Activated naive CD4-positive, alpha-beta T cell treated with anti-CD3 and anti-CD28 coated beads for 36 hours (primary cell): ENCODE results near the gene ATP1A2. TPM values are rescaled to one million over a fixed set of nuclear protein-coding genes. Genes with fewer than 3 reads are reported as not detected.

Experiments used
- CTCF ChIA-PET: fragments of 350-600 bp; sonication (Branson Sonifier 250); formaldehyde crosslinking; loops from one replicate; lab custom pipeline; 2021; ENCODE audit warnings: antibody characterized with exemption; lab: Charles Lee
- DNase-seq: peaks from one replicate; pipeline ENCODE4 v3.0.0-alpha.2; 2020
- H3K27ac Mint-ChIP-seq: one replicate; pipeline ENCODE4 v1.8.0; 2021; ENCODE audit warnings: mild to moderate bottlenecking, mixed read lengths
- H3K27me3 Mint-ChIP-seq: one replicate; pipeline ENCODE4 v1.8.0; 2021; ENCODE audit warnings: low read depth, mixed read lengths
- H3K36me3 Mint-ChIP-seq: one replicate; pipeline ENCODE4 v1.8.0; 2021; ENCODE audit warnings: low read depth, mixed read lengths
- H3K4me1 Mint-ChIP-seq: one replicate; pipeline ENCODE4 v1.8.0; 2021; ENCODE audit warnings: low read depth, mixed read lengths
- H3K4me3 Mint-ChIP-seq: one replicate; pipeline ENCODE4 v1.8.0; 2021; ENCODE audit warnings: mild to moderate bottlenecking, moderate library complexity, mixed read lengths
- H3K9me3 Mint-ChIP-seq: one replicate; pipeline ENCODE4 v1.8.0; 2021; ENCODE audit warnings: mixed read lengths
- intact Hi-C: fragments of 100-400 bp; cut with micrococcal nuclease; formaldehyde crosslinking; loops from one replicate; pipeline ENCODE4 v1.15.1; 2023
- total RNA-seq, 2 experiments: library from RNA; stranded (reverse); gene quantifications; one replicate each; pipeline ENCODE4 v1.2.3, GENCODE V29; 2021

The ATP1A2 gene
- total RNA-seq, 2 experiments from 2014 or later, result not detected

DNA sequence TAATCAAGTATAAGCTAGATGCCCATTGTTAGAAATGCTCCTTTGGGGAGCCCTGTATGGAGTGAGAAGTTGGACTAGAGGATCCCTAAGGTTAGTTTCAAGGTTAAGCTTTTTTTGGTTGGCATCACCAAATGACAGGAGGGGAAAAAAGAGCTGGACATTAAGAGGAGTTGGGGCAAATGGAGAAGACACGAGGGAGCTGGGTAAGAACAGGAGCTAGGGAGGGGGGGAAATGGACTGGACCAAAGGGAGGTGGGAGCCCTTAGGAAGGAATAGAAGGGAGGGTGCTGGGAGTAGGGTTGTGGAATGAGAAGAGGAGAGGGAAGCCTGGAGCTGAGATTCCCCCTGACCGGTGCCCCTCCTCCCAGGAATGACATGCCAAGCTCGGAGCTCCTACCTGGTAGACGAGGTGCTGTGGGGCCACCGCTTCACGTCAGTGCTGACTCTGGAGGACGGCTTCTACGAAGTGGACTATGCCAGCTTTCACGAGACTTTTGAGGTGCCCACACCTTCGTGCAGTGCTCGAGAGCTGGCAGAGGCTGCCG is 28.4 kb upstream of the ATP1A2 start:
- intact Hi-C loops, result no loop called here
- no peak for DNase-seq
- Mint-ChIP-seq H3K27ac (no peak overlapping the region), H3K4me1 (peaks cover 5% of the 10 kb centered on the region), H3K9me3 (no peaks in the 10 kb centered on the region), H3K27me3 (peaks cover 8% of the 10 kb centered on the region), H3K4me3 (no peak overlapping the region), H3K36me3 (no peaks in the 10 kb centered on the region)
- CTCF ChIA-PET, result interaction anchor here (0.7 to 21.7 kb wide), 17 partner anchors 9 to 290 kb away, joined by 3 to 565 read pairs (median 4); partner anchors contain the start of gene IGSF8

DNA sequence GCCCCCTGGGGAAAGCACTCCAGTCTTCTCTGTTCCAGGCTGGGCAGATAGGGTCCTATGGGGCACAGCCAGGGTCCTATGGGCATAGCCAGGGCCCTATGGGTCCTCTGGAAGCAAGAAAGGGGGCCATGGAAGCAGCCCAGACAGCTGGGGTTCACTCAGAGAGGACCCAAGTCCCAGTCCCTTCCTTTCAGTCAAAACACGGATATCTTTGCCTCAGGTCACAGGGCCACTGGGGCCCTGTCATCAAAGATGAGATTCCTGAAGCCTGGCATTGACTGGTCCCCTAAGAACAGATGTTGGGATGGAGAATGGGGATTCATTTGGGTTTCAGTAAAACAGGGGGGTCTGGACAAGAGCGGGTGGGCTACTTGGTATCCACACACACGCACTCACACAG is 25.7 kb upstream of the ATP1A2 start:
- no peak for DNase-seq
- peaks cover 13% of the 10 kb centered on the region for H3K4me1 Mint-ChIP-seq
- no peak overlapping the region for H3K4me3 Mint-ChIP-seq
- no peaks in the 10 kb centered on the region for H3K36me3 Mint-ChIP-seq
- CTCF ChIA-PET, result interaction anchor here (1.1 to 21.7 kb wide), 3 partner anchors 11 to 39 kb away, joined by 3 to 565 read pairs (median 37); no protein-coding TSS in a partner anchor
- H3K27me3 Mint-ChIP-seq, result no peaks in the 10 kb centered on the region
- no peak overlapping the region for H3K27ac Mint-ChIP-seq
- intact Hi-C loops, result no loop called here
- H3K9me3 Mint-ChIP-seq, result no peaks in the 10 kb centered on the region

DNA sequence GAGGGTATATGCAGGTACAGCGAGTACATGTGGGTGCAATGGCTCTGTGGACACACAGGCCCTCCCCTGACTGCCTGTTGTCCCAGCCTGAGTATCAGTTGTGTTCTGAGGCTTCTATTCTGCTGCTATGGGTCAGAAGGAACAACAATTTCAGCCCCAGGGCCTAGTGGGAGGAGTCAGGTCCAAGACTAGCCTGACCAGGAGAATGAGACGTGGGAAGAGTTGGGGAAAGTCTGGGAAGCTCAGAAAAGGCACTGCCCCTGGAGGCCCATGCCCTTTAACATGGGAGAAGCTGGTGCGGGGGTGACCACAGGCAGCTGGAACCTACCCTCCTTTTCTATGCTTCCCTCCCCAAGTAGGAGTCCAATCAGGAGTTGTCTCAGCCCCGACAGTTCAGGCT is 24.8 kb upstream of the ATP1A2 start:
- no peak overlapping the region for H3K4me3 Mint-ChIP-seq
- DNase-seq, result no peak
- intact Hi-C loops, result no loop called here
- no peaks in the 10 kb centered on the region for H3K36me3 Mint-ChIP-seq
- peaks cover 14% of the 10 kb centered on the region for H3K4me1 Mint-ChIP-seq
- H3K27ac Mint-ChIP-seq, result peak overlapping the region; percentile 17
- CTCF ChIA-PET, result interaction anchor here (4.4 to 21.7 kb wide), 2 partner anchors 12 to 40 kb away, joined by 37 to 565 read pairs; no protein-coding TSS in a partner anchor
- no peaks in the 10 kb centered on the region for H3K27me3 Mint-ChIP-seq
- H3K9me3 Mint-ChIP-seq, result no peaks in the 10 kb centered on the region

GRCh38 chr1:160091666-160092223 is 23.8 kb upstream of the ATP1A2 start:
- no peaks in the 10 kb centered on the region for H3K9me3 Mint-ChIP-seq
- no peak overlapping the region for H3K27ac Mint-ChIP-seq
- no peaks in the 10 kb centered on the region for H3K27me3 Mint-ChIP-seq
- intact Hi-C loops, result no loop called here
- H3K4me1 Mint-ChIP-seq, result peaks cover 23% of the 10 kb centered on the region
- H3K36me3 Mint-ChIP-seq, result no peaks in the 10 kb centered on the region
- DNase-seq, result no peak
- H3K4me3 Mint-ChIP-seq, result no peak overlapping the region
- CTCF ChIA-PET, result no interaction called here

GRCh38 chr1:160092366-160093068 is 23.0 kb upstream of the ATP1A2 start:
- no peaks in the 10 kb centered on the region for H3K9me3 Mint-ChIP-seq
- H3K4me3 Mint-ChIP-seq, result no peak overlapping the region
- no peak overlapping the region for H3K27ac Mint-ChIP-seq
- CTCF ChIA-PET, result no interaction called here
- H3K27me3 Mint-ChIP-seq, result no peaks in the 10 kb centered on the region
- peaks cover 31% of the 10 kb centered on the region for H3K4me1 Mint-ChIP-seq
- no peak for DNase-seq
- H3K36me3 Mint-ChIP-seq, result no peaks in the 10 kb centered on the region
- intact Hi-C loops, result no loop called here

DNA sequence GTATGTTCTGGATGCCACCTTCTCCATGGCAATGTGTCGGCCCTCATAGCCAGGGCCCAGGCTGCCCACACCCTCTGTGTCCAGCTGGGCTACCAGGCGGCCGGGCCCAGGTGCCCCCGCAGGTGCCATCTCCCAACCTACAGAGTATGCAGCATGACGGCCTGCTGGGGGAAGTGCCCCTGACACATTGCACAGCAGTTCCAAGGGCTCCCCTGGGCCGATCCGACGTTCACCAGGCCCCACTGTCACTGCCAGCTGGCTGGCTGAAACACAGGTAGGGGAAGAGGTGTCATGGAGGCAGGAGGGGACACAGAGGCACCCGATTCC is 22.5 kb upstream of the ATP1A2 start:
- Mint-ChIP-seq H3K36me3 (no peaks in the 10 kb centered on the region), H3K4me1 (peaks cover 34% of the 10 kb centered on the region), H3K9me3 (no peaks in the 10 kb centered on the region), H3K4me3 (no peak overlapping the region), H3K27ac (no peak overlapping the region), H3K27me3 (no peaks in the 10 kb centered on the region)
- CTCF ChIA-PET, result interaction anchor here (1.2 kb wide), 1 partner anchor 262 kb away, joined by 3 read pairs; no protein-coding TSS in a partner anchor
- no peak for DNase-seq
- intact Hi-C loops, result no loop called here

DNA sequence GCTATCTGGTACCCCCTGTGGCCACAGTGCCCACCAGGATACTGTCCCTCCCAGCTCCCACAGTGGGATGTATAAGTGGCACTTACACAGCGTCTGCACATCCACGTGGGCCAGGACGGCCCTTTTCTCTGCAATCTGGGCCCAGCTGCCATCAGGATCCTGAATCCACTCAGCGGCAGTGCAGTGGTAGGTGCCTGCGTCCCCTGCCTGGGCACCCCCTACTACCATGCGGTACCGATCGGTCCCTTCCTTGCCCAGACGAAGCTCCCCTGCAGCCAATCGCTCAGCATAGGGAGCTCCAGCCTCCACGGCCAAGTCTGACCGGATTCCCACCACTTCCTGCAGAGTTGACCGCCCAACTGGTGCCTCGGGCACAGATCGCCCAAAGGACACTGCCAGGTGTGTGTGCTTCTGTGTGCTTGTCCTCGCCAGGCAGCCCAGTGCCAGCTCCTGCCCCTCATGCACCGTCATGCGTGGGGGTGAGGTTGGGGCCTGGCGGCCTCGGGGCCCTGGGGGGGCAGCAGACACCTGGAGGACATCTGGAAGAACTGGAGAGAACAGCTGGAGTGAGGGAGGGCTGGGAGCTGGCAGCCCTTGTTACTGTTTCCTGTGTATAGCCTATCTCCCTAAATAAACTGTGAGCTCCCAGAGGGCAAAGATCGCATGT is 21.8 kb upstream of the ATP1A2 start:
- H3K4me3 Mint-ChIP-seq, result no peak overlapping the region
- intact Hi-C loops, result no loop called here
- no peaks in the 10 kb centered on the region for H3K36me3 Mint-ChIP-seq
- H3K9me3 Mint-ChIP-seq, result no peaks in the 10 kb centered on the region
- no peak for DNase-seq
- no peak overlapping the region for H3K27ac Mint-ChIP-seq
- H3K27me3 Mint-ChIP-seq, result no peaks in the 10 kb centered on the region
- peaks cover 34% of the 10 kb centered on the region for H3K4me1 Mint-ChIP-seq
- CTCF ChIA-PET, result interaction anchor here (0.7 to 4.8 kb wide), 5 partner anchors 9 to 261 kb away, joined by 3 to 15 read pairs (median 8); no protein-coding TSS in a partner anchor

- CTCF ChIA-PET, result interaction anchor here (0.7 to 4.8 kb wide), 5 partner anchors 9 to 261 kb away, joined by 3 to 15 read pairs (median 8); no protein-coding TSS in a partner anchor
- DNase-seq, result no peak
- Mint-ChIP-seq H3K9me3 (no peaks in the 10 kb centered on the region), H3K4me3 (no peak overlapping the region), H3K36me3 (no peaks in the 10 kb centered on the region), H3K27me3 (no peaks in the 10 kb centered on the region), H3K4me1 (peaks cover 35% of the 10 kb centered on the region), H3K27ac (no peak overlapping the region)
- intact Hi-C loops, result no loop called here
Measured at GRCh38 chr1:160094291-160094625, 21.3 kb upstream of the ATP1A2 start.

DNA sequence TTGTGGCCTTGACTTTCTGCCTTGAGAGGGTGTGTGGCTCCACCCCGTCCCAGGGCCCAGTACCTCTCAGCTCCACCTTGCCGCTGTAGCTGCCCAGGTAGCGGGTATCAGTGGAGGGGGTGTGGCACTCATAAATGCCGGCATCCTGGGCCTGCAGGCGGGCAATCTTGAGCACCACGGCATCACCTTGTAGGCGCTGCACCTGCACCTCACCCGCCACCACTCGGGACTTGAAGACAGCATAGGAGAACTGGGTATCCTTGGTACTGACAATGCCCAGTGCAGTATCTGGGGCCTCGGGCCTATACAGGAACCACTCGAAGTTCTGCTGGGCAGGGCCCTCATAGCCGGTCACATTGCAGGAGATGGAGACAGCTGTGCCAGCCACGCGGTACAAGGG is 20.8 kb upstream of the ATP1A2 start:
- no peak overlapping the region for H3K4me3 Mint-ChIP-seq
- no peaks in the 10 kb centered on the region for H3K36me3 Mint-ChIP-seq
- CTCF ChIA-PET, result interaction anchor here (4.5 to 4.8 kb wide), 2 partner anchors 9 to 49 kb away, joined by 15 to 88 read pairs; no protein-coding TSS in a partner anchor
- H3K27me3 Mint-ChIP-seq, result no peaks in the 10 kb centered on the region
- intact Hi-C loops, result loop anchor here (5.0 kb wide), 1 partner anchor 1083 kb away; no protein-coding TSS in a partner anchor
- no peak overlapping the region for H3K27ac Mint-ChIP-seq
- H3K4me1 Mint-ChIP-seq, result peaks cover 41% of the 10 kb centered on the region
- DNase-seq, result no peak
- H3K9me3 Mint-ChIP-seq, result no peaks in the 10 kb centered on the region

DNA sequence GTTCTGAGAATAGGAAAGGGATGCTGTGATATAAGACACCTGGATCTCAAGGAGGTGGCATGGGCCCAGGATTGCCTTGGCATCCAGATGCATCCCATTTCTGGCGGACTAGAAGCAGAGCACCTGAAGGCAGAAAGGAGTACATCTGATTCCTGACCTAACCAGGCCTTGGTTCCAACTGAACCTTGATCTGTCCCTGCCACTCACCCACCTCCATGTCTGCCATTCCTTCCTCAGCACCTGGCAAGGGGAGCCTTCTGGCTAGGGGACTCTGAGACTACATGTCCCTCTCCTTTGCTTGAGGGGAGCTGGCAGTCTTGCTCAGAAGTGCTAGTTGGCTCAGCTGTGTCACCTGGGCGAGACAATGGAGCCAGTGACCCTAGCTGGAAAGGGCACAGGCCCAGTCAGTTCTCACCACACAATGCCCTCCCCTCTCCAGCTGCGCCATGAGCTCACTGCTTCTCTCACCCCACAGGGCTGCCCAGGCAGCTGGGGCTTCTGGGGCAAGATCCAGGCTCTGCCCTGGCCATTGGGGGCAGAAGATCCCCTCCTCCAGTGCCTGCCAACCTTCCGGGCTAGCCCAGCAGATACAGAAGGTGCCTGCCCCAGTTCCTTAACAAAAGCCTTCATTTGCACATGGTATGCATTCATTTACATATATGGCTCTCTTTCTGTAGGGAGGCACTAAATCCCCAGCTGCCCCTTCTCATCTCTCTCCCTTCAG is 20.0 kb upstream of the ATP1A2 start:
- Mint-ChIP-seq H3K27me3 (no peaks in the 10 kb centered on the region), H3K9me3 (no peaks in the 10 kb centered on the region), H3K4me3 (no peak overlapping the region), H3K27ac (no peak overlapping the region), H3K36me3 (no peaks in the 10 kb centered on the region), H3K4me1 (peaks cover 43% of the 10 kb centered on the region)
- CTCF ChIA-PET, result interaction anchor here (0.8 to 4.8 kb wide), 6 partner anchors 9 to 196 kb away, joined by 3 to 88 read pairs (median 7); partner anchors contain the start of gene KCNJ9
- intact Hi-C loops, result loop anchor here (5.0 kb wide), 1 partner anchor 1083 kb away; no protein-coding TSS in a partner anchor
- DNase-seq, result no peak

GRCh38 chr1:160096274-160097116 is 19.1 kb upstream of the ATP1A2 start:
- Mint-ChIP-seq H3K9me3 (no peaks in the 10 kb centered on the region), H3K4me1 (peaks cover 53% of the 10 kb centered on the region), H3K27ac (peak overlapping the region; percentile 80), H3K36me3 (no peaks in the 10 kb centered on the region), H3K27me3 (no peaks in the 10 kb centered on the region), H3K4me3 (peak overlapping the region; percentile 26)
- DNase-seq, result peak; percentile 26
- intact Hi-C loops, result loop anchor here (5.0 kb wide), 1 partner anchor 1084 kb away; no protein-coding TSS in a partner anchor
- CTCF ChIA-PET, result interaction anchor here (0.6 to 4.8 kb wide), 11 partner anchors 8 to 245 kb away, joined by 3 to 88 read pairs (median 5); partner anchors contain the start of gene KCNJ9
